GM21528 (cell line): Measurements from ENCODE around the gene AKR1C1.
"Not testable (repeated sequence)": the region's sequence is repeated elsewhere in the genome, so short reads cannot be mapped to it uniquely, and the experiment has no call there.

Source experiments
- ATAC-seq: cut with Tn5 transposase; IDR thresholded peaks from one replicate; pipeline ENCODE4 v1.9.1; 2021; ENCODE audit warnings: mild to moderate bottlenecking, moderate library complexity; ENCODE audit not compliant: unreplicated experiment, low FRiP score

AKR1C1 gene

DNA sequence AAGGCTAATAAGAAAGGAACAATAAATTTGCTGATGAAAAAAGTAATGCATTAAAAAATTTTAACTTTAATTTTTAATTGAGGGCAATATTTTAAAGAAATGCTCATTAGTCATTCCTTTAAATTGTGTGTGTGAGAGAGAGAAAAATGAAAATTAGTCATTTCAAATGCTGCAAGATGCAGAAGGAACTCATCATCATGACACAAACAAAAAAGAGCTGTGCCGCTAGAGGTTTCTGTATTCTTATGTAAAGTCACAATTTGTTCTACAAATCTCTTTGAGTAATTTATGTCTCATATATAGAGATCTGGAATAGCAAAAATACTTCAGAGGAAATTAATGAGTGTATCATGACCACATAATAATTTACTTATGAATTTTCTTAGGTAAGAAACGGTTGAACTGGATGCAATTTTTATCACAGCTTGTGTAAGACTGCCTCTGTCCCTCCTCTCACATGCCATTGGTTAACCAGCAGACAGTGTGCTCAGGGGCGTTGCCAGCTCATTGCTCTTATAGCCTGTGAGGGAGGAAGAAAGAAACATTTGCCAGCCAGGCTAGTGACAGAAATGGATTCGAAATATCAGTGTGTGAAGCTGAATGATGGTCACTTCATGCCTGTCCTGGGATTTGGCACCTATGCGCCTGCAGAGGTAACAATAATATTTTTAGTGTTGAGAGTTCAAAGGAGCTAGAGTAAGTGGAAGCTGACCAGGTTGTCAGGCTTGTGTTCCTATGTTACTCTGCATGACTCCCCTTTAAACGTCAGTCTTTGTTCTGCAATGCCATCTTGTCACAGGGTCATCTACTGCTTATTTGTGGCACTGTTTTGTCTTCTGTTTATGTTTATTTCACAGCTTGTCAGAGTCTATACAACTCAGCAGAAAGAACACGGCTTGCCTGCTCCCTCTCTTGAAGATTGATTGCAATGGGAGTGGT, at the start of gene AKR1C1:
AKR1C1 (plus strand) TSS at position 540 of the 939 bp plus-strand sequence; CDS start at position 570, 30 bp downstream.
- ATAC-seq, result not testable (repeated sequence)

- ATAC-seq, result no peak
Observed at GRCh38 chr10:4914213-4914850, 48.9 kb upstream of the AKR1C1 start.

DNA sequence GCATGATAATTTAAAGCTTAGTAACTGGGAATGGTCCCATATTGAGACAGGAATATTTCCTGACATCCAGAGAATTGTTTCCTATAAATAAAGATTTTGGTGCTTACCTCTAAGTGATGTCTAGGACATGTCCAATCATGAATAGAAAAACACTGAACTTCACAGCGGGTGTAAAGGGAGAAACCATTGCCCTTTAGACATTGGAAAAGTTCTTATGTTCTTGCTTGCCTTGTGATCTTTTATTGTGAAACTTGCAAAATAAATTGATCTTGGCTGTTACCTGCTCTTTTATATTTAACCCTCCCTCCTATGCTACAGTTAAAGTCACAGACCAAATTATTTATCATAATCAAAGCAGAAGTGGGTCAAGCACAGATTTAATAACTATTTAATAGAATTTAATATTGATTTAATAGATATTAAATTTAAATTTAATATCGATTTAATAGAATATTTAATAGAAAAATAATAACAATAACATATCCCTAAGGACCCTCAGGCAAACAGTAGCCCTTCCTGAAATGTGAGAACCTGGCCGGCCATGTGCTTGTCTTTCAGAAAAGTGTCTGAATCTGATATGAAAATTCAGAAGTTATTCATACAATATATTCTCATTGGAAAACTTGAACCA, 47.0 kb upstream of the AKR1C1 start:
- no peak for ATAC-seq

GRCh38 chr10:4918236-4918635, 45.0 kb upstream of the AKR1C1 start:
- no peak for ATAC-seq

GRCh38 chr10:4924482-4924881, 38.7 kb upstream of the AKR1C1 start:
- not testable (repeated sequence) for ATAC-seq

GRCh38 chr10:4926400-4926799, 36.8 kb upstream of the AKR1C1 start:
- no peak for ATAC-seq

GRCh38 chr10:4931587-4931986, 31.6 kb upstream of the AKR1C1 start:
- ATAC-seq, result no peak

DNA sequence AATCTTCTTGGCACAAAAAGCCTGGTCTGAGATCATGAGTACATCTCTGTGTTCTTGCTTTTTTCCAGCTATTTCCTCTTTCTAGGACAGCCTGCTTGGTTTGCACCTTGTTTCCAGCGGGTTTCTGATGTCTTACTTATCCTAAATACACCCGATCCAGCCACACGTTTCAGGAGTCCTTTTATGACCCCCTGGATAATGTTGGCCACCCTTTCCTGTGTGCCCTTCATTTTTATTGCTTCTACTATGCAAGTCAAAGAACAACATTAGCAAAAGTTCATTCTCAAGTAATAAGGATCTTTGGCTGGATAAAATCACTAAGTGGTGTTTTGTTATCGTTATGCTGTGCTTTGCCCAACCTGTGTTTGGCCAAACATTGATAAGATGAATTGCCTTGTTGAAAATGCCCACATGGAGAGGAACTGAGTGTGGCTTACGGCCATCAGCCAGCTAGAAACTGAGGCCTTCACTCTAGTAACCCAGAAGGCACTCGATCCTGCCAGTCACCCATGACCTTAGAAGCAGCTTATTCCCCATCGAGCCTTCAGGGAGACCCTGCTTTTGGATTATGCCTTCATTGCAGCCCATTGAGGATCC, 28.7 kb upstream of the AKR1C1 start:
- ATAC-seq, result no peak

DNA sequence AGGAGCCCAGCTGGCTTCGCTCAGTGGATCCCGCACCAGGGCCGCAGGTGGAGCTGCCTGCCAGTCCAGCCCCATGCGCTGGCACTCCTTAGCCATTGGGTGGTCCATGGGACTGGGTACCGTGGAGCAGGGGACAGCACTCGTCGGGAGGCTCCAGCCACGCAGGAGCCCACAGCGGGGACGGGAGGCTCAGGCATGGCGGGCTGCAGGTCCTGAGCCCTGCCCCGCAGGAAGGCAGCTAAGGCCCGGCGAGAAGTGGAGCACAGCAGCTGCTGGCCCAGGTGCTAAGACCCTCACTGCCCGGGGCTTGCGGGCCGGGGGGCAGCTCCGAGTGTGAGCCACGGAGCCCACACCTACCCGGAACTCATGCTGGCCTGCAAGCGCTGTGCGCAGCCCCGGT, 25.9 kb upstream of the AKR1C1 start:
- ATAC-seq, result no peak

GRCh38 chr10:4939224-4940072, 23.8 kb upstream of the AKR1C1 start:
- no peak for ATAC-seq

DNA sequence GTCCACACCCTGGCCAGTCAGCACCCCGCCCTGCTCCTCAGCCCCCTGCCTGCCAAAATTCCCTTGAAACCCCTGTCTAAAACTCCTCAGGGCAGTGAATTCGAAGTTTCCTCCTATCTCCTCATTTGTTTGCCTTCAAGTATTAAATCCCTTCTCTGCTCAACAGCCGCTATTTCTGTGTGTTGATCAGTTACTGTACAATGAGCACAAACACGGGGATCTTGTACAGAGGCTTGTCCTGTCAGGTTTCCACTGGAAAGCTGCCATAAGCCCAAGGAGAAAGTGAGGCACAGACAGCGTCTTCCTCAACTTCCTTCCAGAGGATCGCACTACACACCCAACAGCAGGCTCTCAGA, 23.2 kb upstream of the AKR1C1 start:
- ATAC-seq, result not testable (repeated sequence)

- ATAC-seq, result not testable (repeated sequence)
Observed at GRCh38 chr10:4940909-4941308, 22.3 kb upstream of the AKR1C1 start.

DNA sequence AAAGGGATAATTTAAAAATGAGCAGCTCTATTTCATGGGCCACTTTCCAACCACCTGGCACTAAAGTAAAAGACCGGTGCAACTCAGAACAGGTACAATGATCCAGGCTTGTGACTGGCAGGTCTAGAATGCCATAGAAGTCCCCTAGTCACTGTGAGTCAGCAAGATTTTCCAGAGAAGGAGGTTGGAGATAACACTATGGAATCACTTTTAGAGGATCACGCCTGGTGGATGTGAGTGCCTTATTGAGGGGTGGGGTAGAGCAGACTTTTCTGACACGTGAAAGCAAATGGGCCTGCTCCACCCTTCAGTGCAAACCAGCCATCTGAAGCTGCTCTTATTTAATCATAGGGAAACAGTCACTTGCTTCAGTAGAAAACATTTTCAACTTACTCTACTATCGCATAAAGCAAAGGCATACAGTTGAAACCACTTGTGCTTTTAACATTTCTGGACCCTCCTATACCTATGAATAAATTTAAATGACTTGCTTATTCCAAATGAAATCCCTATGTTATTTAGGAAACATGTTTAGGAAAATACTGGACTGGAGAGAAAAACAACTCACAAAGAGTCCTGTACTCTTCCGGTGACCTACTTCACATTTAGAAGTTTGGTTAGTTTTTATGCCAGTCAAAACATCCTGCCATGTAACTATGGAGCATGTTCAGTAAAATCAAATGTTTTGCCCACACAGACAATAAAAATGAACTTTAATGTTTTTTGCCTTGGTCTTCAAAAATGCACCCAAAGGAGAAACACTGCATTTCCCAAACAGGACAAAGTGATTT, 21.5 kb upstream of the AKR1C1 start:
- no peak for ATAC-seq

DNA sequence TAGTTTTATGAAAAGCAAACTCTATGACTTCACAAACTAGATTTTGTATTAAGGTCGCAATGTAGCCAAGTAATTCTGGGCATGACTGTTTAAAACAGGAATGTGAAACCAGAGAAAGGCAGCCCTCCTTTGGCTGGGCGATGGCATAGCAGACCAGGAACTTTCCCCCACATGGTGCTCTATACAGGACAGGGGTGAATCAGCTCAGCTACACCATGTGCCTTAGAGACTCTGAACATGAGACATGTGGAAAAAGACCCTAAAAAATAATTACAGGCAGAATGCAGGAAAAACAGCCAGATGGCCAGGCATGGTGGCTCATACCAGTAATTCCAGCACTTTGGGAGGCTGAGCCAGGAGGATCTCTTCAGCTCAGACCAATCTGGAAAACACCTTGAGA, 20.3 kb upstream of the AKR1C1 start:
- not testable (repeated sequence) for ATAC-seq

- ATAC-seq, result not testable (repeated sequence)
Observed at GRCh38 chr10:4943416-4943815, 19.8 kb upstream of the AKR1C1 start.

- ATAC-seq, result no peak
Observed at GRCh38 chr10:4943821-4944220, 19.4 kb upstream of the AKR1C1 start.

GRCh38 chr10:4944841-4945240, 18.4 kb upstream of the AKR1C1 start:
- no peak for ATAC-seq

DNA sequence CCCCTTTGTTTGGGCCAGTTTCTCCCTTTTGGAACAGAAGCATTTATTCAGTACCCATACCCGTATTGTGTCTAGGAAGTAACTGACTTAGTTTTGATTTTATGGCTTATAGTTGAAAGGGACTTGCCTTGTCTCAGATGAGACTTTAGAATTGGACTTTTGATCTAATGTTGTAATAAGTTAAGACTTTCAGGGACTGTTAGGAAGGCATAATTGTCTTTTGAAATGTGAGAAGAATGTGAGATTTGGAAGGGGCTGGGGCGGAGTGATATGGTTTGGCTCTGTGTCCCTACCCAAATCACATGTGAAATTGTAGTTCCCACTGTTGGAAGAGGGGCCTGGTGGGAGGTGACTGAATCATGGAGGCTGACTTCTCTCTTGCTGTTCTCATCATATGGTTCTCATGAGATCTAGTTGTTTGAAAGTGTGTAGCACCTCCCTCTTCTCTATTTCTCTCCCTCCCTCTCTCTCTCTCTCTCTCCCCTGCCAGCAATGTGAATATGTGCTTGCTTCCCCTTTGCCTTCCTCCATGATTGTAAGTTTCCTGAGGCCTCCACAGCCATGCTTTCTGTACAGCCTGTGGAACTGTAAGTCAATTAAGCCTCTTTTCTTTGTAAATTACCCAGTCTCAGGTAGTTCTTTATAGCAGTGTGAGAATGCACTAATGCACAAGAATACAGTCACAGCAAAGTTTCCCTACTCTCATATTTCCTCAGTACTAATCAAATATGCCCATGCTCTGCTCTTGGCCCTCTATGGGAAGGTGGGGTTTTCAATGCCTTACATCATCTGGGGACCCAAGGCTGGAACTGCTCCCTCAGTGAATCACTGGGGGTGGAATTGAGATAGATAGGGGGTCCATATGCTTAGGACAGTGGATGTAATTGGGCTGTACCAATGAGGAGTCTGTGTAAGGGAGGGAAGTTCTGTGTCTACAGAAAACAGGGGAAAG, 17.2 kb upstream of the AKR1C1 start:
- ATAC-seq, result no peak
